IMR-90 (cell line): ENCODE data around the gene MADCAM1.

Experiments used
- MAZ ChIP-seq: IDR thresholded peaks from 2 replicates; pipeline ENCODE4 v1.6.1; 2012; ENCODE audit warnings: low read depth, mild to moderate bottlenecking, low read length, improper control_type of control experiment, moderate library complexity, borderline replicate concordance
- POLR2A ChIP-seq: IDR thresholded peaks from 2 replicates; pipeline ENCODE4 v1.6.1; 2012; ENCODE audit warnings: mild to moderate bottlenecking, low read depth, low read length
- TF ChIP-seq, protein P1 (sequence below): conservative IDR thresholded peaks from 2 replicates; pipeline ENCODE4 v1.5.1; 2012; ENCODE audit warnings: mild to moderate bottlenecking, low read depth, low read length, improper control_type of control experiment

DNA sequence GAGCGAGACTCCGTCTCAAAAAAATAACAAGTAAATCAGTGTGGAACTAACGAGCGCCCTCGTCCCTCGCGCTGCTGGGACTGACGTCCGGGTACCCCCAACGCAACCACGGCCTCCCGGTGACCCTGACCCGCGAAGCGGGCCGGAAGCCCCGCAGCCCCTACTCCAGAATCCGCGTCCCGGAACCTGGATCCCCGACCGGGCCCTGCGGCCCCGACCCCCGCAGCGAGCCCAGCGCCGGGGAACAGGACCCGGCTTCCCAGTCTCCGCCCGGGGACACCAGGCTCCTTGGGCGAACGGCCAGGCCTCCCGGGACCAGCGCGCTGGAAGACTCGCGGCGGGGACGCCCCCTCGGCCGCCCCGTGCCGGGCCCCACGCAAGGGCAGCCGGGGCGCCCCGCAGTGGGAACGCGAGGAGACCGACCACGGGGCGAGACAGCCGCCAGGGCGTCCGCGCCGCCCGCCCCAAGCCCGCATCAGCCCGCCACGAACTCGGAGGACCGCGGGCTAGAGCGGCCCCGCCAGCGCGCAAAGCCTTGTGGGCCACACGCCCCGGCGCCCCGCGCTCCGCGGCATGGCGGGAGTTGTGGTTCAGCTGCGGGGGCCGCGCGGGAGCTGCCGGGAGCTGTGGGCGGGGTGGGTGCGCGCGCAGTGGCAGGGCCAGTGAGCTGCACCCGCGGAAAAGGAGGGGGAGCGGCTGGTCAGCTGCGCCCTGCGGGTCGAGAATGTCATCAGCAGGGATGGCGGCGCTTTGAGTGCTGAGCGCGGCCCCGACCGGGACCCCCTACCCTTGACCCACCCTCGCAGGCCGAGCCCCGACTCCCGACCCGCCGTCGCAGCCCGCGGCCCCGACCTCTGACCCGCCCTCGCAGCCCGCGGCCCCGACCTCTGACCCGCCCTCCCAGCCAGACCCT, 7.5 kb upstream of the MADCAM1 start:
- TF ChIP-seq POLR2A (peak; percentile 54; the same call in 1 of the 2 replicates), MAZ (peak; percentile 89; the same call in 1 of the 2 replicates)
- TF ChIP-seq, protein P1, sequence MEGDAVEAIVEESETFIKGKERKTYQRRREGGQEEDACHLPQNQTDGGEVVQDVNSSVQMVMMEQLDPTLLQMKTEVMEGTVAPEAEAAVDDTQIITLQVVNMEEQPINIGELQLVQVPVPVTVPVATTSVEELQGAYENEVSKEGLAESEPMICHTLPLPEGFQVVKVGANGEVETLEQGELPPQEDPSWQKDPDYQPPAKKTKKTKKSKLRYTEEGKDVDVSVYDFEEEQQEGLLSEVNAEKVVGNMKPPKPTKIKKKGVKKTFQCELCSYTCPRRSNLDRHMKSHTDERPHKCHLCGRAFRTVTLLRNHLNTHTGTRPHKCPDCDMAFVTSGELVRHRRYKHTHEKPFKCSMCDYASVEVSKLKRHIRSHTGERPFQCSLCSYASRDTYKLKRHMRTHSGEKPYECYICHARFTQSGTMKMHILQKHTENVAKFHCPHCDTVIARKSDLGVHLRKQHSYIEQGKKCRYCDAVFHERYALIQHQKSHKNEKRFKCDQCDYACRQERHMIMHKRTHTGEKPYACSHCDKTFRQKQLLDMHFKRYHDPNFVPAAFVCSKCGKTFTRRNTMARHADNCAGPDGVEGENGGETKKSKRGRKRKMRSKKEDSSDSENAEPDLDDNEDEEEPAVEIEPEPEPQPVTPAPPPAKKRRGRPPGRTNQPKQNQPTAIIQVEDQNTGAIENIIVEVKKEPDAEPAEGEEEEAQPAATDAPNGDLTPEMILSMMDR: 0 out of 2 replicates have a peak, but pooled peaks have one; percentile 2
